HepG2 (cell line): ENCODE results near the gene PEAK1. TPM values are rescaled to one million over a fixed set of nuclear protein-coding genes. Genes with fewer than 3 reads are reported as not detected.

Source experiments
- ATAC-seq: fragments of 200-7000 bp; cut with Tn5 transposase; 3 replicates; pipeline ENCODE4 v1.9.1; 2020; ENCODE audit warnings: mild to moderate bottlenecking, moderate library complexity
- BruUV-seq: library from RNA; stranded (reverse); fragments of 400-500 nt; replicated peaks from 2 replicates; lab custom pipeline; 2021; lab: Mats Ljungman, UMichigan
- CTCF ChIA-PET: fragments of 300-600 bp; formaldehyde crosslinking; extraction: SDS; loops from one replicate; lab custom pipeline; 2021; ENCODE audit warnings: low total read pairs, inconsistent platforms, low intra/inter-chr PET ratio; lab: Yijun Ruan, JAX
- POLR2A ChIA-PET: fragments of 350-600 bp; sonication (Branson Sonifier 250); formaldehyde crosslinking; loops from one replicate; lab custom pipeline; 2020; ENCODE audit warnings: antibody characterized with exemption, inconsistent platforms; lab: Yijun Ruan, JAX
- DNase-seq: peaks from one replicate; pipeline ENCODE4 v3.0.0-alpha.2; 2015; ENCODE audit warnings: low spot score
- FAIRE-seq: peaks from 3 replicates; lab custom pipeline; 2011; peaks lifted over from hg19 to GRCh38; lab: Jason Lieb, UNC
- H2AFZ ChIP-seq: one replicate; pipeline ENCODE4 v1.6.1; 2011; ENCODE audit warnings: low read length, inconsistent platforms
- H3K27ac ChIP-seq: fragments of 300-600 bp; 3 replicates; pipeline ENCODE4 v1.8.0; 2011; ENCODE audit warnings: mixed run types, mild to moderate bottlenecking, mixed read lengths, low read length, inconsistent platforms; ENCODE audit not compliant: insufficient read depth; ENCODE audit errors: extremely low read length
- H3K27me3 ChIP-seq, 2 experiments: fragments of 200-600 bp in 1 of 2; 2 replicates in 1 of 2; 3 replicates in 1 of 2; pipeline versions ENCODE4 v1.6.0 to v1.8.0; 2011; ENCODE audit warnings: low read length in 2 of 2, mild to moderate bottlenecking in 2 of 2, moderate library complexity in 2 of 2, inconsistent platforms in 1 of 2; ENCODE audit not compliant: insufficient read depth in 2 of 2, control insufficient read depth in 1 of 2
- H3K36me3 ChIP-seq, 2 experiments: fragments of 200-600 bp in 1 of 2; replicated peaks in 1 of 2; 2 replicates in 1 of 2; 3 replicates in 1 of 2; pipeline versions ENCODE4 v1.5.1 to v1.8.0; 2011; ENCODE audit warnings: low read length in 2 of 2, inconsistent platforms in 1 of 2; ENCODE audit not compliant: insufficient read depth in 2 of 2, control insufficient read depth in 1 of 2
- H3K4me1 ChIP-seq: 2 replicates; pipeline ENCODE4 v1.5.1; 2012; ENCODE audit warnings: low read length, inconsistent platforms; ENCODE audit not compliant: insufficient read depth
- H3K4me2 ChIP-seq: 2 replicates; pipeline ENCODE4 v1.6.0; 2011; ENCODE audit warnings: low read depth, low read length, inconsistent platforms
- H3K4me3 ChIP-seq, 3 experiments: fragments of 200-600 bp in 1 of 3; sonication (generic), shearing (Covaris generic) in 1 of 3; replicated peaks in 1 of 3; 2 replicates each; pipeline ENCODE4 v1.5.1; 2011 to 2016; ENCODE audit warnings: low read length in 3 of 3, inconsistent platforms in 2 of 3, low read depth in 2 of 3, mild to moderate bottlenecking in 2 of 3, control low read depth in 1 of 3, mixed read lengths in 1 of 3; ENCODE audit not compliant: insufficient read depth in 1 of 3
- H3K79me2 ChIP-seq: one replicate; pipeline ENCODE4 v1.6.1; 2011; ENCODE audit warnings: low read length, inconsistent platforms; ENCODE audit not compliant: insufficient read depth
- H3K9ac ChIP-seq: 2 replicates; pipeline ENCODE4 v1.6.0; 2011; ENCODE audit warnings: mild to moderate bottlenecking, low read depth, low read length, inconsistent platforms; ENCODE audit not compliant: insufficient read depth
- H3K9me3 ChIP-seq: 2 replicates; pipeline ENCODE4 v1.5.1; 2012; ENCODE audit warnings: mild to moderate bottlenecking, low read length
- H4K20me1 ChIP-seq: 2 replicates; pipeline ENCODE4 v1.6.0; 2011; ENCODE audit warnings: inconsistent platforms, mild to moderate bottlenecking, low read length, moderate library complexity; ENCODE audit not compliant: insufficient read depth
- CBX5 ChIP-seq: sonication (generic); formaldehyde crosslinking; IDR thresholded peaks from 2 replicates; pipeline ENCODE4 v1.4.0; 2020; ENCODE audit warnings: missing genetic modification reagents, borderline replicate concordance
- DR1 ChIP-seq: sonication (generic); formaldehyde crosslinking; IDR thresholded peaks from 2 replicates; pipeline ENCODE4 v1.8.0; 2021; ENCODE audit warnings: mild to moderate bottlenecking, missing genetic modification reagents, inconsistent platforms
- EP300 ChIP-seq, 3 experiments: sonication (generic) in 1 of 3; formaldehyde crosslinking in 1 of 3; IDR thresholded peaks; 2 replicates each; pipeline versions ENCODE4 v1.5.1 to v1.6.1; 2011 to 2020; ENCODE audit warnings: low read depth in 2 of 3, low read length in 2 of 3, borderline replicate concordance in 1 of 3, improper control_type of control experiment in 1 of 3, mild to moderate bottlenecking in 1 of 3, missing genetic modification reagents in 1 of 3, moderate library complexity in 1 of 3
- GABPB1 ChIP-seq: IDR thresholded peaks from 2 replicates; pipeline ENCODE4 v1.6.1; 2016; ENCODE audit warnings: mild to moderate bottlenecking, missing genetic modification reagents, moderate library complexity, missing compliant biosample characterization
- JARID2 ChIP-seq: sonication (generic); formaldehyde crosslinking; IDR thresholded peaks from 2 replicates; pipeline ENCODE4 v1.8.1; 2023; ENCODE audit warnings: missing genetic modification reagents, inconsistent platforms; ENCODE audit not compliant: insufficient replicate concordance
- MNT ChIP-seq: fragments of 450-650 bp; IDR thresholded peaks from 2 replicates; pipeline ENCODE4 v1.6.1; 2016
- TEAD3 ChIP-seq: optimal IDR thresholded peaks from 2 replicates; pipeline ENCODE3; 2016; ENCODE audit warnings: borderline replicate concordance
- YY1 ChIP-seq: IDR thresholded peaks from 2 replicates; pipeline ENCODE4 v1.6.1; 2011; ENCODE audit warnings: low read length, low read depth, moderate library complexity, mild to moderate bottlenecking; ENCODE audit not compliant: insufficient read depth, insufficient replicate concordance
- ZNF563 ChIP-seq: sonication (generic); formaldehyde crosslinking; IDR thresholded peaks from 2 replicates; pipeline ENCODE4 v1.8.0; 2022; ENCODE audit warnings: mild to moderate bottlenecking, moderate library complexity, missing genetic modification reagents
- ZNF580 ChIP-seq: IDR thresholded peaks from 2 replicates; pipeline ENCODE4 v1.6.1; 2016; ENCODE audit warnings: low read depth, borderline replicate concordance
- ZNF614 ChIP-seq: IDR thresholded peaks from 2 replicates; pipeline ENCODE4 v1.6.1; 2018; ENCODE audit warnings: missing biosample characterization, missing genetic modification reagents, inconsistent platforms, borderline replicate concordance
- ZNF777 ChIP-seq: sonication (generic); formaldehyde crosslinking; IDR thresholded peaks from 2 replicates; pipeline ENCODE4 v1.4.0; 2020; ENCODE audit warnings: missing genetic modification reagents
- ZNF781 ChIP-seq: sonication (generic); formaldehyde crosslinking; IDR thresholded peaks from 2 replicates; pipeline ENCODE4 v1.5.1; 2020; ENCODE audit warnings: borderline replicate concordance, mild to moderate bottlenecking, missing genetic modification reagents; ENCODE audit errors: not compliant biosample characterization
- WGBS: methylation state at CpG from one replicate; pipeline ENCODE4 v1.1.6; 2017; ENCODE audit warnings: low lambda C conversion rate; 5-methylcytosine and 5-hydroxymethylcytosine counted together
- in situ Hi-C: cut with HindIII; loops from 2 replicates; pipeline ENCODE4 v1.10.0; 2017; ENCODE audit warnings: low pct_unique_long_range_greater_than_20kb; ENCODE audit not compliant: extremely low pct_ligation_motif_present
- intact Hi-C: fragments of 100-400 bp; cut with micrococcal nuclease; formaldehyde crosslinking; loops from one replicate; pipeline ENCODE4 v1.10.0; 2022; ENCODE audit not compliant: unreplicated experiment
- polyA plus RNA-seq, 8 experiments: library from polyadenylated mRNA; depleted of rRNA in 3 of 8; stranded (reverse) in 7 of 8; unstranded in 1 of 8; fragments of >200 nt; fragmentation: Illumina TruSeq in 4 of 8; extraction: Trizol in 4 of 8; gene quantifications; 2 replicates each; pipeline versions ENCODE4 v1.2.1 to v1.2.3, GENCODE V29; 2011 to 2016; ENCODE audit warnings: low read depth in 4 of 8, missing spikeins in 1 of 8, mixed read lengths in 1 of 8; ENCODE audit not compliant: insufficient read depth in 1 of 8
- total RNA-seq, 5 experiments: library from RNA; depleted of rRNA; stranded (reverse); fragments of >200 nt; fragmentation: Illumina TruSeq; extraction: Trizol; gene quantifications; 2 replicates each; pipeline ENCODE4 v1.2.3, GENCODE V29; 2016; ENCODE audit warnings: low read depth in 1 of 5
- TF ChIP-seq, protein P1 (sequence below): sonication (generic); formaldehyde crosslinking; IDR thresholded peaks from 2 replicates; pipeline ENCODE4 v1.4.0; 2020; ENCODE audit warnings: missing genetic modification reagents
- TF ChIP-seq, protein P2 (sequence below): sonication (generic); formaldehyde crosslinking; IDR thresholded peaks from 2 replicates; pipeline ENCODE4 v1.5.0; 2020; ENCODE audit warnings: mild to moderate bottlenecking, low read depth, missing genetic modification reagents, borderline replicate concordance
- TF ChIP-seq, protein P3 (sequence below): sonication (generic); formaldehyde crosslinking; IDR thresholded peaks from 2 replicates; pipeline ENCODE4 v1.5.0; 2020; ENCODE audit warnings: missing genetic modification reagents, mild to moderate bottlenecking, borderline replicate concordance

PEAK1 gene
- total and polyA plus RNA-seq, 2 of the 13 experiments (the other 11 are each of a cell fraction or from before 2014, with no cell fraction given): 6.0 to 6.6 TPM

GRCh38 chr15:77370580-77370979, 49.3 kb downstream of the PEAK1 start:
- Histone ChIP-seq H3K79me2 (peaks cover 11% of the 10 kb centered on the region), H3K9ac (no peak overlapping the region), H3K4me3 (no peak overlapping the region), H4K20me1 (no peaks in the 10 kb centered on the region), H3K36me3 (no peaks in the 10 kb centered on the region), H3K4me2 (no peak overlapping the region), H3K9me3 (no peaks in the 10 kb centered on the region), H3K27ac (no peak overlapping the region), H3K4me1 (no peaks in the 10 kb centered on the region; the same call in 1 of the 2 replicates), H3K27me3 (no peaks in the 10 kb centered on the region), H2AFZ (no peak overlapping the region)
- ChIA-PET POLR2A (no interaction called here), CTCF (no interaction called here)
- 97% methylated on average over 8 of the region's 8 CpGs for WGBS
- FAIRE-seq: no peak
- ATAC-seq: no peak
- no peak for DNase-seq
- intact Hi-C loops (no loop called here), in situ Hi-C loops (no loop called here)
- TF ChIP-seq JARID2 (no peak), EP300 (IDR thresholded peaks at IDR 0.05; ENCODE audit: low read depth in 2 of 2, low read length in 2 of 2) (no peak), EP300 (CRISPR knock-in tag; IDR thresholded peaks at IDR 0.05; ENCODE audit: borderline replicate concordance) (no peak), YY1 (no peak)
- BruUV-seq: no TSS peak

- Histone ChIP-seq H3K4me2 (no peak overlapping the region), H3K4me1 (no peaks in the 10 kb centered on the region; the same call in 1 of the 2 replicates), H3K9ac (no peak overlapping the region), H3K27ac (no peak overlapping the region), H3K36me3 (no peaks in the 10 kb centered on the region), H3K4me3 (no peak overlapping the region), H3K27me3 (no peaks in the 10 kb centered on the region), H2AFZ (no peak overlapping the region), H4K20me1 (no peaks in the 10 kb centered on the region), H3K9me3 (no peaks in the 10 kb centered on the region), H3K79me2 (peaks cover 7% of the 10 kb centered on the region)
- 98% methylated on average over 4 of the region's 4 CpGs for WGBS
- ATAC-seq (no peak), DNase-seq (no peak), FAIRE-seq (no peak)
- no TSS peak for BruUV-seq
- ChIA-PET CTCF (no interaction called here), POLR2A (no interaction called here)
- intact Hi-C loops: no loop called here
- in situ Hi-C loops: no loop called here
- TF ChIP-seq, protein P1, sequence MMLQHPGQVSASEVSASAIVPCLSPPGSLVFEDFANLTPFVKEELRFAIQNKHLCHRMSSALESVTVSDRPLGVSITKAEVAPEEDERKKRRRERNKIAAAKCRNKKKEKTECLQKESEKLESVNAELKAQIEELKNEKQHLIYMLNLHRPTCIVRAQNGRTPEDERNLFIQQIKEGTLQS (CRISPR knock-in tag): no peak
- TF ChIP-seq ZNF580 (CRISPR knock-in tag): no peak
- no peak for TF ChIP-seq ZNF614 (CRISPR knock-in tag)
- TF ChIP-seq ZNF563 (CRISPR knock-in tag): no peak
- TF ChIP-seq, protein P2, sequence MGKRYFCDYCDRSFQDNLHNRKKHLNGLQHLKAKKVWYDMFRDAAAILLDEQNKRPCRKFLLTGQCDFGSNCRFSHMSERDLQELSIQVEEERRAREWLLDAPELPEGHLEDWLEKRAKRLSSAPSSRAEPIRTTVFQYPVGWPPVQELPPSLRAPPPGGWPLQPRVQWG (CRISPR knock-in tag): no peak
- TF ChIP-seq ZNF777: no peak
- no peak for TF ChIP-seq GABPB1 (CRISPR knock-in tag)
- TF ChIP-seq ZNF781 (CRISPR knock-in tag): no peak
- no peak for TF ChIP-seq MNT
- TF ChIP-seq TEAD3 (CRISPR knock-in tag): no peak
- TF ChIP-seq, protein P3, sequence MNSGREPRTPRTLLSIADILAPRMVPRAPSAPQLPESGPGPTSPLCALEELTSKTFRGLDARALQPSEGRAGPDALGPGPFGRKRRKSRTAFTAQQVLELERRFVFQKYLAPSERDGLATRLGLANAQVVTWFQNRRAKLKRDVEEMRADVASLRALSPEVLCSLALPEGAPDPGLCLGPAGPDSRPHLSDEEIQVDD: no peak
- TF ChIP-seq DR1 (CRISPR knock-in tag): no peak
- no peak for TF ChIP-seq CBX5
Observed at GRCh38 chr15:77369168-77369567, 50.7 kb downstream of the PEAK1 start.
